ENCODE measurements around the gene MAGI3.
A peak's percentile ranks its signal among the peaks of the same experiment; 100 is the strongest.

DNA sequence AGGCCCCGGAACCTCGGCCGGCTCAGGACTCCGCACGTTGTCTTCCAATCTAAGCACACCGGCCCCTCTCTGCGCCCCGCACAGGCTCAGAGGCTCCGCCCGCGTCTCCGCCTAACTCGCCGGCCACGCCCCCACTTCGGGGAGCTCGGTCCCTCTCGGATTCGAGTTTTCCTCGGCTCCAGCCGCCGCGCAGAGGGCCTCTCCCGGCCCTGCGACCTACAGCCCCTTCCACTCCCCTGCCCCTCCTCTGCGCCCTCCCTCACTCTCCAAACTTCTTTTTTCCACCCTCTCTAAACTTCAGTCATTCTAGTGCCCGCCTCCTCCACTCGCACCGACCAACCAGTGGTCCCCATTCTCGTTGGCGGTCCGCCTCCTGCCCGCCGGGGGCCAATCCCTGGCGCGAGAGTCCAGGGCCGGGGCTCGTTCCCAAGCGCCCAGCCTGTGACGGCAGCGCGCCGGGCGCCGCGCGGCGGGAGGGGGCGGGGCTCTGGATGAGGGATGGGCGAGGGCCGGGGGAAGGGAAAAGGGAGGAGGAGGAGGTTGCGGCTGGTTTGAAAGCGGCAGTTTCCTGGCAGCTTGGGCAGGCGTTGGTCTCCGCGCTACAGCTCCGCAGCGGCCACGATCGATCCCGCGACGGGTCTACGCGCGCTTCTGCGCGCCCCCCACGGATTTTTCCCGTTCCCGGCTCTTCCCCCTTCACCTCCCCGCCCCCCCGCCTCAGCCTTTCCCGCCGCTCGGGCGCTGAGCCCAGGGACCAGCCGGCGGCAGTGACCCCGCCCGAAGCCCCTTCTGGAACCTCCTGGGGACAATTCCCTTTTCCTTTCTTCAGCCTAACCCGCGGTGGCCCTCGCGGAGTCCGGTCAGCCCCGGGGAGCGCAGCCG, at the start of gene MAGI3:
- peak; percentile 60 to 77 for TF ChIP-seq POLR2A (IDR thresholded peaks at IDR 0.05)
- TF ChIP-seq, protein P1, sequence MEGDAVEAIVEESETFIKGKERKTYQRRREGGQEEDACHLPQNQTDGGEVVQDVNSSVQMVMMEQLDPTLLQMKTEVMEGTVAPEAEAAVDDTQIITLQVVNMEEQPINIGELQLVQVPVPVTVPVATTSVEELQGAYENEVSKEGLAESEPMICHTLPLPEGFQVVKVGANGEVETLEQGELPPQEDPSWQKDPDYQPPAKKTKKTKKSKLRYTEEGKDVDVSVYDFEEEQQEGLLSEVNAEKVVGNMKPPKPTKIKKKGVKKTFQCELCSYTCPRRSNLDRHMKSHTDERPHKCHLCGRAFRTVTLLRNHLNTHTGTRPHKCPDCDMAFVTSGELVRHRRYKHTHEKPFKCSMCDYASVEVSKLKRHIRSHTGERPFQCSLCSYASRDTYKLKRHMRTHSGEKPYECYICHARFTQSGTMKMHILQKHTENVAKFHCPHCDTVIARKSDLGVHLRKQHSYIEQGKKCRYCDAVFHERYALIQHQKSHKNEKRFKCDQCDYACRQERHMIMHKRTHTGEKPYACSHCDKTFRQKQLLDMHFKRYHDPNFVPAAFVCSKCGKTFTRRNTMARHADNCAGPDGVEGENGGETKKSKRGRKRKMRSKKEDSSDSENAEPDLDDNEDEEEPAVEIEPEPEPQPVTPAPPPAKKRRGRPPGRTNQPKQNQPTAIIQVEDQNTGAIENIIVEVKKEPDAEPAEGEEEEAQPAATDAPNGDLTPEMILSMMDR (IDR thresholded peaks at IDR 0.05) = no peak
